ENCODE measurements around the gene RNU5B-1. TPM values are rescaled to one million over a fixed set of nuclear protein-coding genes. Genes with fewer than 3 reads are reported as not detected.

Gene RNU5B-1
- total RNA-seq, 1 donor from 2014 or later, result not detected

GRCh38 chr15:65260968-65261367, 43.5 kb upstream of the RNU5B-1 start:
- Histone ChIP-seq H3K27me3 (ENCODE audit: control insufficient read depth, insufficient read depth, low read length) (no peaks in the 10 kb centered on the region), H3K36me3 (ENCODE audit: control insufficient read depth, insufficient read depth, low read length) (peaks cover 2% of the 10 kb centered on the region), H3K4me3 (ENCODE audit: low read depth, low read length) (no peak overlapping the region)
- no peak for TF ChIP-seq CTCF (IDR thresholded peaks at IDR 0.05; ENCODE audit: insufficient read depth, low read length, severe bottlenecking)
- DNase-seq (ENCODE audit: low read depth) (no peak), FAIRE-seq (no peak)

DNA sequence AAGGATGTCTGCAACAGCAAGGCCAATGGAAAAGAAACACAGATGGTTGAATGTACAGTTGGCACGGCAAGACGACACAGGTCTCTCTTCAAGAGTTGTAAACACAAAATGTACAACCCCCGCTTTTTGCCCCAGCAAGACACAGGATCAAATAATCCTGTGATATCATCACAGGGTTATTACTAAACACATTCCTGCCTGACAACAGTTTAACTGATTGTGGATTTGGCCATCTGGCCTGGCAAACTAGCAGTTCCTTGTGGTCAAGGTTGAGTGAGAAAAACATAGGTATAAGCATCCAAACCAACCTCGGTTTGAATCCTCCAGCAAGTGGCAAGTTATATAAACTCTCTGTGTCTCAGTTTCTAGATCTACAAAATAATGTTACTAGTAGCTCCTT, 41.2 kb upstream of the RNU5B-1 start:
- Histone ChIP-seq H3K27me3 (ENCODE audit: control insufficient read depth, insufficient read depth, low read length) (no peaks in the 10 kb centered on the region), H3K36me3 (ENCODE audit: control insufficient read depth, insufficient read depth, low read length) (peaks cover 2% of the 10 kb centered on the region), H3K4me3 (ENCODE audit: low read depth, low read length) (no peak overlapping the region)
- TF ChIP-seq CTCF (IDR thresholded peaks at IDR 0.05; ENCODE audit: insufficient read depth, low read length, severe bottlenecking), result no peak
- DNase-seq (ENCODE audit: low read depth) (no peak), FAIRE-seq (no peak)

- TF ChIP-seq CTCF (IDR thresholded peaks at IDR 0.05; ENCODE audit: insufficient read depth, low read length, severe bottlenecking), result no peak
- H3K27me3 ChIP-seq (ENCODE audit: control insufficient read depth, insufficient read depth, low read length), result no peaks in the 10 kb centered on the region
- H3K36me3 ChIP-seq (ENCODE audit: control insufficient read depth, insufficient read depth, low read length), result peaks cover 2% of the 10 kb centered on the region
- no peak for FAIRE-seq
- DNase-seq (ENCODE audit: low read depth), result no peak
- H3K4me3 ChIP-seq (ENCODE audit: low read depth, low read length), result no peak overlapping the region
Measured at GRCh38 chr15:65264863-65265430, 39.5 kb upstream of the RNU5B-1 start.

DNA sequence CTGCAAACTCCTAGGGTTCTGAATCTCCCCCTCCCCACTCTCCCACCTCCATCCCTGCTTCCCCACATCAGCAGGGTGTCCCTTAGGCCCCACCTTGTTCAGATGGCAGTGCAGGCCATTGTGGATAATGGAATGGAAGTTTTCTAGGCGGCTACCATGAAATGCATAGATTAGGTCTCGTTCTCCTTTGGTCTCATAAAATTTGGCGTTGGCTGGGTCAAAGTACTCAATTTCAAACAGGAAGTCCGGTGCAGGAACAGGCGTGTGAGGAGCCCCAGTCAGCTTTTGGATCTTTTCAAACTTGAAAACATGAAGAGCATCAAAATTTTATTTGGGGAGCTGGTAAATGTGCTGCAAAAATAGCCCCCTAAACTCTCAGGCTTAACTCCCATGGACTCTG, 38.0 kb upstream of the RNU5B-1 start:
- Histone ChIP-seq H3K4me3 (ENCODE audit: low read depth, low read length) (no peak overlapping the region), H3K36me3 (ENCODE audit: control insufficient read depth, insufficient read depth, low read length) (peaks cover 2% of the 10 kb centered on the region)
- no peak for FAIRE-seq

GRCh38 chr15:65268411-65268810, 36.1 kb upstream of the RNU5B-1 start:
- TF ChIP-seq CTCF (IDR thresholded peaks at IDR 0.05; ENCODE audit: insufficient read depth, low read length, severe bottlenecking), result no peak
- Histone ChIP-seq H3K27me3 (ENCODE audit: control insufficient read depth, insufficient read depth, low read length) (no peaks in the 10 kb centered on the region), H3K4me3 (ENCODE audit: low read depth, low read length) (no peak overlapping the region), H3K36me3 (ENCODE audit: control insufficient read depth, insufficient read depth, low read length) (no peaks in the 10 kb centered on the region)
- DNase-seq (ENCODE audit: low read depth) (no peak), FAIRE-seq (no peak)

More for the DNA sequence above, 38.0 kb upstream of the RNU5B-1 start:
- no peaks in the 10 kb centered on the region for H3K27me3 ChIP-seq (ENCODE audit: control insufficient read depth, insufficient read depth, low read length)
- no peak for TF ChIP-seq CTCF (IDR thresholded peaks at IDR 0.05; ENCODE audit: insufficient read depth, low read length, severe bottlenecking)
- no peak for DNase-seq (ENCODE audit: low read depth)

Data from bronchial epithelial cell (primary cell).